HCT116 (cell line): Measurements from ENCODE around the gene MID1. TPM values are rescaled to one million over a fixed set of nuclear protein-coding genes. Genes with fewer than 3 reads are reported as not detected.

Source experiments
- ATAC-seq: fragments of 200-7000 bp; cut with Tn5 transposase; 2 replicates; pipeline ENCODE4 v1.9.1; 2020; ENCODE audit warnings: mild to moderate bottlenecking, moderate library complexity
- BruUV-seq: library from RNA; stranded (reverse); fragments of 400-500 nt; replicated peaks from 2 replicates; lab custom pipeline; 2021; lab: Mats Ljungman, UMichigan
- CTCF ChIA-PET: fragments of 300-600 bp; sonication (Branson Sonifier 250); formaldehyde crosslinking; loops from one replicate; lab custom pipeline; 2021; ENCODE audit warnings: antibody characterized with exemption; lab: Charles Lee
- POLR2A ChIA-PET: fragments of 300-600, 350-600 bp; sonication (Branson Sonifier 250); formaldehyde crosslinking; loops from one replicate; lab custom pipeline; 2021; ENCODE audit warnings: antibody characterized with exemption; lab: Charles Lee
- RAD21 ChIA-PET, 2 experiments: fragments of 300-600 bp; sonication (Branson Sonifier 250); formaldehyde crosslinking; loops; one replicate each; lab custom pipeline; 2023; ENCODE audit warnings: low total read pairs in 2 of 2; ENCODE audit not compliant: uncharacterized antibody in 2 of 2, unreplicated experiment in 2 of 2, low non-redundant PET in 1 of 2; lab: Charles Lee
- DNase-seq: peaks from one replicate; pipeline ENCODE4 v3.0.0-alpha.2; 2010; ENCODE audit warnings: low read depth, low spot score
- H2AFZ ChIP-seq: fragments of 200-600 bp; shearing (Covaris generic), sonication (generic); 2 replicates; pipeline ENCODE4 v1.6.1; 2017; ENCODE audit warnings: low read depth, mixed run types, mixed read lengths, antibody characterized with exemption, low read length; ENCODE audit not compliant: poor library complexity, severe bottlenecking
- H3K27ac ChIP-seq: 2 replicates; pipeline ENCODE4 v1.5.1; 2012; ENCODE audit warnings: low read depth, low read length
- H3K27me3 ChIP-seq: fragments of 200-600 bp; sonication (generic); 2 replicates; pipeline ENCODE4 v1.6.1; 2016; ENCODE audit warnings: mixed run types, low read length, mixed read lengths; ENCODE audit not compliant: insufficient read depth
- H3K36me3 ChIP-seq, 2 experiments: fragments of 200-500 bp in 1 of 2; fragments of 200-600 bp in 1 of 2; sonication (Bioruptor generic) in 1 of 2; sonication (generic) in 1 of 2; 2 replicates each; pipeline versions ENCODE4 v1.5.1 to v1.6.1; 2014 to 2016; ENCODE audit warnings: low read length in 2 of 2, inconsistent platforms in 1 of 2, mixed read lengths in 1 of 2, mixed run types in 1 of 2; ENCODE audit not compliant: insufficient read depth in 2 of 2, control insufficient read depth in 1 of 2
- H3K4me1 ChIP-seq, 2 experiments: fragments of 200-600 bp in 1 of 2; sonication (generic) in 1 of 2; 2 replicates each; pipeline versions ENCODE4 v1.5.1 to v1.6.1; 2012 to 2017; ENCODE audit warnings: low read length in 2 of 2, inconsistent platforms in 1 of 2, mild to moderate bottlenecking in 1 of 2, mixed read lengths in 1 of 2, mixed run types in 1 of 2, moderate library complexity in 1 of 2; ENCODE audit not compliant: insufficient read depth in 2 of 2, control insufficient read depth in 1 of 2
- H3K4me2 ChIP-seq: fragments of 200-600 bp; sonication (generic); 2 replicates; pipeline ENCODE4 v1.6.1; 2017; ENCODE audit warnings: mixed run types, low read length, mixed read lengths
- H3K4me3 ChIP-seq, 2 experiments: fragments of 200-600 bp in 1 of 2; sonication (generic) in 1 of 2; replicated peaks in 1 of 2; 2 replicates each; pipeline ENCODE4 v1.5.1; 2011 to 2016; ENCODE audit warnings: low read length in 2 of 2, control low read depth in 1 of 2, low read depth in 1 of 2, mild to moderate bottlenecking in 1 of 2, mixed read lengths in 1 of 2, mixed run types in 1 of 2
- H3K79me2 ChIP-seq: fragments of 200-600 bp; sonication (generic); 2 replicates; pipeline ENCODE4 v1.6.1; 2017; ENCODE audit warnings: mild to moderate bottlenecking, mixed run types, low read length, moderate library complexity, mixed read lengths; ENCODE audit not compliant: insufficient read depth
- H3K9ac ChIP-seq: fragments of 200-600 bp; sonication (generic); 2 replicates; pipeline ENCODE4 v1.6.1; 2016; ENCODE audit warnings: low read length, mixed read lengths
- H3K9me2 ChIP-seq: fragments of 200-600 bp; sonication (generic), shearing (Covaris generic); 2 replicates; pipeline ENCODE4 v1.6.1; 2017; ENCODE audit warnings: mixed run types, mild to moderate bottlenecking, moderate library complexity; ENCODE audit not compliant: insufficient read depth
- H3K9me3 ChIP-seq, 2 experiments: fragments of 200-500 bp in 1 of 2; fragments of 200-600 bp in 1 of 2; sonication (Bioruptor generic) in 1 of 2; sonication (generic) in 1 of 2; 2 replicates each; pipeline ENCODE4 v1.6.1; 2014 to 2017; ENCODE audit warnings: low read length in 2 of 2, mixed read lengths in 2 of 2, inconsistent platforms in 1 of 2, low read depth in 1 of 2, mild to moderate bottlenecking in 1 of 2, mixed run types in 1 of 2, moderate library complexity in 1 of 2; ENCODE audit not compliant: control insufficient read depth in 1 of 2, insufficient read depth in 1 of 2
- H4K20me1 ChIP-seq: fragments of 200-600 bp; sonication (generic), shearing (Covaris generic); 2 replicates; pipeline ENCODE4 v1.6.1; 2017; ENCODE audit warnings: mixed run types, mild to moderate bottlenecking, moderate library complexity; ENCODE audit not compliant: insufficient read depth
- EGR1 ChIP-seq: IDR thresholded peaks from 2 replicates; pipeline ENCODE4 v1.6.1; 2012; ENCODE audit warnings: low read depth
- MAX ChIP-seq: IDR thresholded peaks from 2 replicates; pipeline ENCODE4 v1.6.1; 2012
- POLR2AphosphoS5 ChIP-seq: IDR thresholded peaks from 2 replicates; pipeline ENCODE4 v1.6.1; 2011; ENCODE audit warnings: mild to moderate bottlenecking, low read depth, low read length, moderate library complexity
- REST ChIP-seq: IDR thresholded peaks from 2 replicates; pipeline ENCODE4 v1.6.1; 2012; ENCODE audit warnings: low read depth
- SIN3A ChIP-seq: IDR thresholded peaks from 2 replicates; pipeline ENCODE4 v1.6.1; 2012; ENCODE audit warnings: low read depth
- SP1 ChIP-seq: IDR thresholded peaks from 2 replicates; pipeline ENCODE4 v1.6.1; 2012; ENCODE audit warnings: low read depth
- SRF ChIP-seq: IDR thresholded peaks from 2 replicates; pipeline ENCODE4 v1.6.1; 2012; ENCODE audit warnings: low read depth
- YY1 ChIP-seq: IDR thresholded peaks from 2 replicates; pipeline ENCODE4 v1.6.1; 2011; ENCODE audit warnings: low read length, low read depth, moderate library complexity, mild to moderate bottlenecking; ENCODE audit not compliant: insufficient replicate concordance; ENCODE audit errors: extremely low read depth
- ZFX ChIP-seq: fragments of 450-650 bp; IDR thresholded peaks from 2 replicates; pipeline ENCODE4 v1.6.1; 2017
- intact Hi-C: fragments of 100-400 bp; cut with micrococcal nuclease; formaldehyde crosslinking; loops from 2 replicates; pipeline ENCODE4 v1.10.0; 2022
- total RNA-seq: library from RNA; stranded (reverse); gene quantifications from one replicate; pipeline ENCODE4 v1.2.1, GENCODE V29; 2021; ENCODE audit not compliant: unreplicated experiment

MID1 gene
- total RNA-seq, 1 experiment from 2014 or later: 48.8 TPM

GRCh38 chrX:10474913-10475568, 145.3 kb downstream of the MID1 start:
- Histone ChIP-seq H3K4me1 (no peaks in the 10 kb centered on the region), H3K9ac (no peak overlapping the region), H3K4me2 (no peak overlapping the region), H3K27me3 (no peaks in the 10 kb centered on the region), H3K9me3 (no peaks in the 10 kb centered on the region), H3K79me2 (no peaks in the 10 kb centered on the region), H3K4me3 (no peak overlapping the region), H3K9me2 (no peaks in the 10 kb centered on the region), H3K27ac (no peak overlapping the region), H2AFZ (no peak overlapping the region), H3K36me3 (peaks cover 7 to 11% of the 10 kb centered on the region in 2 experiments; a peak in 2 of 4 replicates), H4K20me1 (no peaks in the 10 kb centered on the region)
- RAD21 ChIA-PET: no interaction called here
- POLR2A ChIA-PET: no interaction called here
- ATAC-seq (no peak), DNase-seq (no peak)
- no TSS peak for BruUV-seq
- CTCF ChIA-PET: no interaction called here
- no peak for TF ChIP-seq EGR1
- TF ChIP-seq REST: no peak
- TF ChIP-seq POLR2AphosphoS5: no peak
- no peak for TF ChIP-seq YY1
- no peak for TF ChIP-seq MAX
- TF ChIP-seq SIN3A: no peak
- TF ChIP-seq ZFX: no peak
- no peak for TF ChIP-seq SRF
- TF ChIP-seq SP1: no peak
- intact Hi-C loops: no loop called here
